GM12892 (cell line): Measurements from ENCODE around the gene ZBTB37.

ENCODE experiments used
- POLR2A ChIP-seq: IDR thresholded peaks from 2 replicates; pipeline ENCODE4 v1.6.1; 2011; ENCODE audit warnings: low read depth, low read length, control low read depth
- POLR2AphosphoS5 ChIP-seq: IDR thresholded peaks from 2 replicates; pipeline ENCODE4 v1.6.1; 2011; ENCODE audit warnings: low read depth, low read length, control low read depth

GRCh38 chr1:173823781-173824314 lies 44.3 kb upstream of the ZBTB37 start:
- TF ChIP-seq POLR2A (no peak; the same call in 1 of the 2 replicates), POLR2AphosphoS5 (no peak)
